Measurements from ENCODE around the gene CAPN10. TPM values are rescaled to one million over a fixed set of nuclear protein-coding genes. Genes with fewer than 3 reads are reported as not detected.

CAPN10 gene
- total RNA-seq, 1 donor from 2014 or later = 28.9 TPM

GRCh38 chr2:240588006-240588655, 1.6 kb downstream of the CAPN10 start:
- no peak for DNase-seq (ENCODE audit: low read depth, low spot score)

DNA sequence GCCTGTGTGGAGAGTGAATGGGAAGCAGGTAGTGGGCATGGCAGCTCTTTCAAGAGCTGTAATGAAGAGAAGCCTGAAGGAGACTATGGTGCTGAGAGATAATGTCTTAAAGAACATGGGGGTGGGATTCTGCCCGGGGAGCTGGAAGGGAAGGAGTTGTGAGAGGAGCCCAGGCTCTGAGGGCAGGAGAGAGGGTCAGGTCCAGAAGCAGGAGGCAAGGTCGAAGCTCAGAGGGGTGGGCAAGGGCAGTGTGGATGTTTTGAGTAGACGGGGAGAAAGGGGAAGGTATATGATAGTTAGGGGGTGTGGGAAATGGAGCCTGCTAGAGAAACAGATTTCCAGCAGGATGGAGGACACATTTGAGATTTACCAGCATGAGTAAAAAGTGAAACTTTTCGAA, 2.1 kb downstream of the CAPN10 start:
- no peak for DNase-seq (ENCODE audit: low read depth, low spot score)

DNA sequence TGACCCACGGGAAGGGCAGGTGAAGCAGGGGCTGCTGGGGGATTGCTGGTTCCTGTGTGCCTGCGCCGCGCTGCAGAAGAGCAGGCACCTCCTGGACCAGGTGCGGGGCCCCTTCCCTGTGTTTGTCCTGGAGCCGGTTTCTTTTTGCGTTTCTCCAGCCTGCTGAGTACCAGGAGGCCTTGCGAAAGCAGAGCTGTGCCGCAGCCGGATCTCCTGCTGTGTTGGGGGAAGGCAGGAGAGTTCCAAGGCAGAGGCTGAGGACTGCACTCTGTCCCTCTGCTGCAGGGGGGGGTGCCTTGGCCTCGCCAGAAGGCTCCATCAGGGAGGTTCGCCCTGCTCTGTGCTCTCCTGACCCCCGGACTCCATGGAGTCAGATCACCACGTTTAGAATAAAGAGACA, 2.8 kb downstream of the CAPN10 start:
- DNase-seq (ENCODE audit: low read depth, low spot score) = no peak

DNA sequence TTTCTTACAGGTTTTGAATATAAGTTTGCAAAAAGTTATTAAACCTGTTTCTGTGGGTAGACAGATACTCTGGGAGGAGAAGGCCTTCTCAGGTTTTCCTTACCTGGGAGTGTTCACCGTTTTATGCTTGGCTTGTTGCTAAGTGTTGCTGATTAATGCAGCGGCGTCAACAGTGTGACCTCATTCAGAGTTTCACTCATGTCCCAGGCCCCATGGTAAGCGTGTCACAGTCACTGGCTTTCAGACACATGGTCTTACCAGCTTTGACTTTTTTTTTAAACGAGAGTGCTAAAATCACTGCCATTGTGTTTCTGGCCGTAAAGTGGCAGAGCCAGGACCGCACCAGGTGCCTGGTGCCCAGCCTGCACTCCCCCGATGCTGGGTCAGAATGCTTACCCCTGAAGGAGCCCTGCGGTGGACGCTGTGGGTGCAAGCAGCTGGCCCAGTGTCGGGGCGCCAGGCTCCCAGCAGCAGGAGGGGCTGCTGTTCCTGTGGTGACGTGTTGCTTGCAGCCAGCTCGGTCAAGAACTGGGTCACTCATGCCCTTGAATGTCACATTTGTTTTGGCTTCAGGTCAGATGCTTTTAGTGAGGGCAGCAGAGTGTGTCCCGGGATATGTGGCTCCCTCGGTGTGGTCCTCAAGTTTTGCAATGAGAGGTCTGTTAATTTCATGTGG, 3.5 kb downstream of the CAPN10 start:
- DNase-seq (ENCODE audit: low read depth, low spot score) = no peak

- no peak for DNase-seq (ENCODE audit: low read depth, low spot score)
Measured at GRCh38 chr2:240590681-240591111, 4.2 kb downstream of the CAPN10 start.

GRCh38 chr2:240591226-240591625, 4.7 kb downstream of the CAPN10 start:
- DNase-seq (ENCODE audit: low read depth, low spot score) = no peak

DNA sequence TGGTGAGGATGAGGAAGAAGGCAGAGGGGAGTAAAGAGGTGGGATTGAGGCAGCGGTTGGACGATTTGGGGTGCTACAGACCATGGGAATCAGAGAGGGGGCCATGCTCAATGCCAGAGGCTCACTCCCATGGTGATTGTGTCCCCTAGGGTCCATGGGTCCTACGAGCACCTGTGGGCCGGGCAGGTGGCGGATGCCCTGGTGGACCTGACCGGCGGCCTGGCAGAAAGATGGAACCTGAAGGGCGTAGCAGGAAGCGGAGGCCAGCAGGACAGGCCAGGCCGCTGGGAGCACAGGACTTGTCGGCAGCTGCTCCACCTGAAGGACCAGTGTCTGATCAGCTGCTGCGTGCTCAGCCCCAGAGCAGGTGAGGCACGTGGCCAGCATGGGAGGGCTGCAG, 5.2 kb downstream of the CAPN10 start:
- DNase-seq (ENCODE audit: low read depth, low spot score) = no peak

DNA sequence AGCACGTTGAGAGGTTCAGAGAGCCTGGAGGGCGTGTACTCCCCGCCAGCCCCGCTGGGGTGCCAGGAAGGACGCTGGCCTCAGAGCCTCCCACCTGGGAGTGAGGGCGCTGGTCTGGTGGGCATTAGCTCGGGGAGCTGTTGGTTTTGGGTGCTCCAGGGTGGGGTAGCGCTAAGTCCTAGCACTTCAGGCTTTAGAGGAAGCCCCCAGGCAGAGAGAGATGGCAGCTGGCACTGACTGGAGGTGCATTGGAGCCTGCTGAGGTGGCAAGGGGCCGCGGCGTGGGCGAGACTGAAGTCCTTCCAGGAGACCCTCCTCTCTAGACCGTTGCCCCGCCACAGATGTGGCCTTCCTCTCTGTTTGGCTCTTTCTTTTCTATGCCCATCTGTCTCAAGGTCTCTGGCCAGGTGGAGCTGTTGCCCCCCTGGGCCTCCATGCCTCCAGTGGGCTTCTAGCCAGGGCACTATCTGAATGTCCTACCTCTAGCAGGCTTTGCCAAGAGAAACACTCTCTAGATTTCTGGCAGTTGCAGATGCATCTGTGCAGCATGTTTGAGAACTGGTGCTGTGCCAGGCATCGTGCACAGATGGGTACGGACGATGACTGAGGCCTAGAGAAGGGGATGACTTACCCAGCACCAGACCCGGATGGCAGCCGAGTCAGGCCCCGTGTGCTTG, 6.6 kb downstream of the CAPN10 start:
- DNase-seq (ENCODE audit: low read depth, low spot score) = no peak

DNA sequence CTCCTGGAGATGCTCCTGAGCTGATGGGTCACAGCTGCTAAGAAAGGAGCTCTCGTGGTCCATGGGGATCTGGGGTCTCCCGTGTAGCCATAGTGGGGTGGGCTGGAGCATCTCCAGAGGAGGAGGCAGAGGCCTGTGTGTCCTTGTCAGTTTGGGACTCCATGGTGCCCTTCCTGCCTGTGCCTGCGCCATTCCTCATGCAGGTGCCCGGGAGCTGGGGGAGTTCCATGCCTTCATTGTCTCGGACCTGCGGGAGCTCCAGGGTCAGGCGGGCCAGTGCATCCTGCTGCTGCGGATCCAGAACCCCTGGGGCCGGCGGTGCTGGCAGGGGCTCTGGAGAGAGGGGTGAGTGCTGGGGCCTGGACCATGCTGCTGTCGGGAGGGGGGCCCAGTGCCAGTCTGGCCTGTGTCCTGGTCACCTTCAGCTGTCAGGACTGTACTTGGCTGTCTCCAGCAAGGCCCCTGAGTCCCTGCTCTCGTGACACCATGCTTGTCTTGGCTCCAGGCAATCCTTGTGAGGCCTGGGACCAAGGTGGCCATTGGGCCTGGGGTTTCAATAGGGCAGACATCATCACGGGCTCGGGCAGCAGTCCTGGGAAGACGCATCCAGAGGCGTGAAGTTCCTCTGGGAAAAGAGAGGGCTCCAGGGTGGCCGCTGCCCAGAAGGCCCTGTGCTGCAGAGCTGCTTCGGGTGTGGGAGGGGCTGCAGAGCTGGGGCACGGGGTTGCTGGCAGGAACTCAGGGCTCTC, 7.3 kb downstream of the CAPN10 start:
- DNase-seq (ENCODE audit: low read depth, low spot score) = no peak

DNA sequence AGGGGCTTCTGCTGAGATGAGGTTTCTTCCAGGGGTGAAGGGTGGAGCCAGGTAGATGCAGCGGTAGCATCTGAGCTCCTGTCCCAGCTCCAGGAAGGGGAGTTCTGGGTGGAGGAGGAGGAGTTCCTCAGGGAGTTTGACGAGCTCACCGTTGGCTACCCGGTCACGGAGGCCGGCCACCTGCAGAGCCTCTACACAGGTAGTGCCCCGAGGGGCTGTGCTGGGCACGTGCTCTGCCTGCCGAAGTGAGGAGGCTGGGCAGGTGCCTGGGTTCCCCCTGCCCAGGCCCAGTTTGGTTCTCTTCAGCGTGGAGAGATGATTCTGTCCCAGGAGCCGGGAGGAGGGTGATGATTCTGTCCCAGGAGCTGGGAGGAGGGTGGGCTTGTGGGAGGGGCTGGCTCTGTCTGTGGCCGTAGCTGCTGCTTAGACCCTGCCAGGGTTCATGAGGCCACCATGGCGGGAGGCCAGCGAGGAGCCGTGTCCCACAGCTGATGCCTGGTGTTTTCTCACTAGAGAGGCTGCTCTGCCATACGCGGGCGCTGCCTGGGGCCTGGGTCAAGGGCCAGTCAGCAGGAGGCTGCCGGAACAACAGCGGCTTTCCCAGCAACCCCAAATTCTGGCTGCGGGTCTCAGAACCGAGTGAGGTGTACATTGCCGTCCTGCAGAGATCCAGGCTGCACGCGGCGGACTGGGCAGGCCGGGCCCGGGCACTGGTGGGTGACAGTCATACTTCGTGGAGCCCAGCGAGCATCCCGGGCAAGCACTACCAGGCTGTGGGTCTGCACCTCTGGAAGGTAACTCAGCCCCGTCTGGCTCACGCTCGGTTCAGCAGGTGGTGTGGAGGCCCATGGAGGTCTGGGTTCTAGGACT, 8.2 kb downstream of the CAPN10 start:
- no peak for DNase-seq (ENCODE audit: low read depth, low spot score)

DNA sequence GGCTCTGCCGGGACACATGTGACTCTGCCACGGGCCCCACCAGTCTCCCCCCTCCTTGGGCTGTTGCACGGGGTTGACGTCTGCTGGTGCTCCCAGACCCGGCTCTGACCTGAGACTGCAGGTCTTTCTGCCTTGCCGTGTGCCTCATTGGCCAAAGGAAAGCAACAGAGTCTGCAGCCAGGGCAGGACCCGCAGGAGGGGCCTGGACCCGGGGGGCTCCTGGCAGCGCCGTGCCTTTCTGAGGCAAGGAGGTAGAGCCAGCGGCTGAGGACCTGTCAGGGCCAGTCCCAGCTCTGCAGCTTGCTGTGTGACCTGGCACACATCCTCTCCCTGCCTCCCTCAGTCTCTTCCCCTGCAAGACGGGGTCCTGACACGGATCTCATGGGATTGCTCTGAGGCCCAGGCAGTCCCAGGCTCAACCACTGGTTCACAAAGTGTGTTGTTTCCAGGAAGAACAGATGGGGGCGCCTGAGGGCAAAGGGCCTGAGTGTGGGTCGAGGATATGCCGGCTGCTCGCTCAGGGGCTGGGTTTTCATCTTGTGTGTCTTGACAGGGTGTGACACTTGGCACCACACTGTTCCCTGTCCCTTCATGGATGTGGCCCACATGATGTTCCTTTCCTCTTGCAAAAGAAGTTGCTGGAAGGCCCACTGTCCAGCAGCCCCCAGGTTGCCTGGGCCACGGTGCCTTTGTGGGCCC, 9.0 kb downstream of the CAPN10 start:
- DNase-seq (ENCODE audit: low read depth, low spot score) = no peak

DNA sequence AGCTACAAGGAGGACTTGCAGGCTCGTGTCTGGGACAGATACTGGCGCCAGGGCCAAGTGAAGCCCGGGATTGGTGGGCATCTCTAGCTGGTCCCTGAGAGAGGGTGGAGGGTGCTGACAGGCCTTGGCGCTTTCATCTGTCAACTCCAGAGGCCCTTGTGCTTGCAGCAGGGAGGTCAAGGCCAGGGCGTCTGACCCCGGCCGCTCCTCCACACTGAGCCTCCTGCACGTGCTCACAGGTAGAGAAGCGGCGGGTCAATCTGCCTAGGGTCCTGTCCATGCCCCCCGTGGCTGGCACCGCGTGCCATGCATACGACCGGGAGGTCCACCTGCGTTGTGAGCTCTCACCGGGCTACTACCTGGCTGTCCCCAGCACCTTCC, 9.5 kb downstream of the CAPN10 start:
- DNase-seq (ENCODE audit: low read depth, low spot score) = no peak

DNA sequence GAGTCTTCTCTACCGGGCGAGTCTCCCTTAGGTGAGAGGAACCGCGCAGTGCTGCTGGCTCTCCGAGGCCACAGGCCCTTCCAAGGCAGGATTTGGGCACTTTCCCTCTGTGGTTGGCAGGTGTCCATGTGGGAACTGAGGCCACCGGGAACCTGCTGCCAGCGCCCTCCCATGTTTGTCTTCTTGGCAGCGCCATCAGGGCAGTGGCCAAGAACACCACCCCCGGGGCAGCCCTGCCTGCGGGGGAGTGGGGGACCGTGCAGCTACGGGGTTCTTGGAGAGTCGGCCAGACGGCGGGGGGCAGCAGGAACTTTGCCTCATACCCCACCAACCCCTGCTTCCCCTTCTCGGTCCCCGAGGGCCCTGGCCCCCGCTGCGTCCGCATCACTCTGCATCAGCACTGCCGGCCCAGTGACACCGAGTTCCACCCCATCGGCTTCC, 10.0 kb downstream of the CAPN10 start:
- DNase-seq (ENCODE audit: low read depth, low spot score) = no peak

- no peak for DNase-seq (ENCODE audit: low read depth, low spot score)
Measured at GRCh38 chr2:240597054-240597418, 10.5 kb downstream of the CAPN10 start.

DNA sequence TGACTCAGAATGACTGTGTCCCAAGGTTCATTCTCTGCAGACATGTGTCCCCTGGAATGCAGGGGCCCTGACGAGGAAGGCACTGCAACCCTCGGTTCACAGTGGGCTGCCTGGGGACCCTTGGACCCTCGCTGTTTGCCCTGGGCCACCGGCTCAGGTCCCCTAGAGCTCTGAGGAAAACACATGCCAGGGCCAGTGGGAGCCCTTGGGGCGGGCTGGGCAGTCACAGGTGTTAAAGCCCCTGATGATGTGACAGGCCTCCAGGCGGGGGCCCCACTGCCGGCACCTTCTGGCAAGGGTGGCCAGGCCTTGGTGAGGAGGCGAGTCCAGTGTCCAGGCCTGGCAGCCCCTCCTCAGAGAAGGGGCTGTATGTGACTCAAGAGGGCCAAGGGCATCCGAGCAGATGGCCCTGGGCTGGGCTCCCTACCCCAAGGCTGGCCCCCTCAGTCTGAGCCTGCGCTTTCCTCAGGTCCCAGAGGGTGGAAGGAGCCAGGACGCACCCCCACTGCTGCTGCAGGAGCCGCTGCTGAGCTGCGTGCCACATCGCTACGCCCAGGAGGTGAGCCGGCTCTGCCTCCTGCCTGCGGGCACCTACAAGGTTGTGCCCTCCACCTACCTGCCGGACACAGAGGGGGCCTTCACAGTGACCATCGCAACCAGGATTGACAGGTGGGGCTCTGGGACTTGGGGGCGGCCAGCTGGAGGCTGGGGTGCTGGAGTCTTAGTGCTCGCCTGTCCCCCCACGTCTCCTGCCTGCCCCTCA, 11.1 kb downstream of the CAPN10 start:
- no peak for DNase-seq (ENCODE audit: low read depth, low spot score)

DNA sequence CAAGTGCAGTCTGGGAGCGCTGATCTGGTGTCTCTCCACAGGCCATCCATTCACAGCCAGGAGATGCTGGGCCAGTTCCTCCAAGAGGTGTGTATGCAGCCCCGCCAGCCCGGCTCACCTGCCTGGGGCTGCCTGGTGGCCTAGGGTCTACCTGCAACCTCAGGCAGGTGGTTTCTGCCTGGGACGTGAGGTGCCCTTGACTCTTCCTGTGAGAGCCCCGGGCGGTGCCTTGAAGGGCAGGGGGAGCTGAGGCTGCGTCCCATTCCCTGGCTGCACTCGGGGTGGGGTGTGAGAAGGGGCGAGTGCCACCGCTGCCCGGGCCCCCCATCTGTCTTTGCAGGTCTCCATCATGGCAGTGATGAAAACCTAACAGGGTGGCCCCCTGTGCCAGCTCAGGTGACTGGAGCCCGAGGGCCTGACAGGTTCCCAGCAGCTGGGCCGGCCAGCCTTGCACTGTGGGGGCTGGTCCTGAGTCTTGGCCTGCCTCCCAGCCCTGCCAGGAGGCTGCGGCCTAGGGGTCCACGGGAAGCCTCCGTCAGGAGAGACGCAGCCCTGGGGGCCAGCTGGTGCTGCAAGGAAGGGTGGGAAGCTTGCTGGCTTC, 11.9 kb downstream of the CAPN10 start:
- no peak for DNase-seq (ENCODE audit: low read depth, low spot score)

GRCh38 chr2:240599141-240599583, 12.6 kb downstream of the CAPN10 start:
- no peak for DNase-seq (ENCODE audit: low read depth, low spot score)

- DNase-seq (ENCODE audit: low read depth, low spot score) = no peak
Measured at GRCh38 chr2:240600451-240600961, 14.0 kb downstream of the CAPN10 start.

All from pulmonary artery endothelial cell (primary cell).